CD4-positive, alpha-beta T cell treated with Interleukin-6 at 100 ng/mL for 8 hours (primary cell): ENCODE results near the gene SLC6A12.
"Not testable (repeated sequence)": the region's sequence is repeated elsewhere in the genome, so short reads cannot be mapped to it uniquely, and the experiment has no call there.

ENCODE experiments used
- DNase-seq: peaks from one replicate; pipeline ENCODE4 v3.0.0-alpha.2; 2020; ENCODE audit warnings: mixed read lengths, low spot score

SLC6A12 gene

DNA sequence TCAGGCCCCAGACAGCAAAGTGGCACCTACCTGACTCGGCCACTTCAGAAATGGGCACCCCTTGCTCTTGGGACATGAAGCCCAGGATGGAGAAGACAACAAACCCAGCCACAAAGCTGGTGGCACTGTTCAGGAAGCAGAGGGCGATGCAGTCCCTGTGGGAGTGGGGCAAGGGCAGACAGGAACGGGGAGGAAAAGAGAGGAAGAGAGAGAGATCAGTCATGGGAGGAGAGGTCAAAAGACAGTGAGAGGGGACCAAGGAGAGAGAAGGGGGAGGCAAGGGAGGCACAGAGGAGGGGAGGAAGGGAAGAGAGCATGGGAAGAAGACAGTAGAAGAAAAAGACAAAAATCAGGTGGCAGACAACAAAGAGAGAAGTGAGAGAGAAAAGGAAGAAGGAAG lies 16.6 kb downstream of the SLC6A12 start:
- no peak for DNase-seq

DNA sequence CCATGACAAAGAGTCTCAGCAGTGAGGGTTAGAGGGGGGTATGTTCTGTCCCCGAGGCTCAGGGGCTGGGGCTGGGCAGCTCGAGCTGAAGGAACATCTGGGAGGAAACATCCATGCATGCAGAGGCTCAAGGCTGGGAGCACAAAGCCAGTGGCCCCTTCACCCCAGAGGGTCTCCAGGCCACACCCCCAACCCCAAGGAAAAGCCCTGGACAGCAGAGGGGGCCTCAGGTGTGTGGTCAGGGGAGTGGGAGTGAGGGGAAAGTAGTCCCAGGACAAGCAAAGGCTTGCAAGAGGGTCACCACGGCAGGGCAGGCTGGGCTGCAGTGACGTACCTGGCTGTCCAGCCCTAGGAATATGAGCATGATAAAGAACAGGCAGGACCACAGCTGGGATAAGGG lies 17.5 kb downstream of the SLC6A12 start:
- DNase-seq: no peak

DNA sequence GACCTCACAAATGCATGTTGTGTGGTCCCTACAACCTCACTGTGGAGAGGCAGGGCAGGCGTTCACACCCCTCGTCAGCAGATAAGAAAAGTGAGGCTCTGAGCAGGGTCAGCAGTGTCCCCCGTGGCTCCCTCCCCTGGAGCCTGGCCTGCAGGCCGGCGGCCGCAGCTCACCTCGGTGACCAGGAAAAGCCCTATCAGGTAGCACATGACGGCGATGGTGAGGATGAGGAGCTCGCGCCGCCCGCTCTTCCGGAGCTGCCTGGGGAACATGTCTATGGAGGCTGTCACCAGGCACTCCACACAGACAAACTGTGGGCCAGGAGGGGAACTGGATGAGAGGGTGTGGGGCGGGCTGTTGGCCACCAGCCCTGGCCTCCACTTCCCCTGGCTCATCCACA lies 18.0 kb downstream of the SLC6A12 start:
- DNase-seq: no peak

DNA sequence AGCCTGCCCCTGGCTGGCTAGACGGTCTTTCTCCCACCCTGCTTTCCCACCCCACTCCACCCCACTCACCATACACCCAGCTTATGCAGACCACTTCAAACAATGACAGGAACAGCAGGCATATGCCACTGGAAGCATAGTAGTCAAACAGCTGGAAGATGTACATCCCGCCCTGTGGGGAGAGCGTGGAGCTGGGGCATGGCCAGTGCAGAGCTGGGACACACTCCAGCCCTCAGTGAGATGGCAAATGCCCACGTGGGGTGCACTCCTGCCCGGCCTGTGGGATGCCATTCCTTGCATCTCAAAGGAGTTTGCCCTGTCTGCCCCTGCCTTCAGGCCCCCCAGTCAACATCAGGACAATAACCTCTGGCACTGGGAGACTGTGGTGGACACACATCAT lies 18.8 kb downstream of the SLC6A12 start:
- no peak for DNase-seq

DNA sequence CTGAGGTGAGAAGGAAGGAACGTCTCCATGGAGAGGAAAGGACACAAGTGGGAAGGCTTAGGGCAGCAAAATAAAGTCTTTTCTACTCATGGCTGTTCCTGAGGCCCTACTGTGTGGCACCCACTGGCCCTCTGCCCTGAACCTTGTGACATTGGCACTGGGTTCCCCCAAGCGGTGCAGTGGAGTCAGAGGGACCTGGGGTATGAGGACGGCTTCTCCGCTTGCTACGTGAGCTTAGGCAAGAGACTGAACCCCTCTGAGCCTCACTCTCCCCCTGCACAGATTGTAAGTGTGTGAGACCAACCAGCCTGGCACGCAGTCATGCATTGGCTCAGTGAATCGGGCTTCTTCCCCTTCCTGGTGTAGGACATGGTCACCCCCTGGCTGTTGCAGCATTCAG lies 19.7 kb downstream of the SLC6A12 start:
- no peak for DNase-seq

DNA sequence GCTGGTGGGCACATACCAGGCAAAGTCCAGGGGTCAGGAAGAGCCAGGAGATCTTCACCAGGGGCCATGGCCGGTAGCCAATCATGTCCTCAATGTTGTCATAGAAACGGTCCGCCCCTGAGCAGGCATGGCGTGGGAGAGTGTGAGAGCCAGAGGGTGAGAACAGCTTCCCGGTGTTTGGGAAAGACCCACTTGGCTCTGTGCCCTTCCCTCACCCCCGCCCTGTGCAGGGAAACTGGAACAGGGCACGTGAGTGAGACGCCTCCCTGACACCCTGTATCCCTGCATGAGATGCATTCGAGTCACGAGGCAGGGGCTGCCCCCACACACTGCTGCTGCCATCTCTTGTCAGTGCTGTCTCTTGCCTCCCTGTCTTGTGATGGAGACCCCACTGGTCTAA lies 20.7 kb downstream of the SLC6A12 start:
- DNase-seq: no peak

DNA sequence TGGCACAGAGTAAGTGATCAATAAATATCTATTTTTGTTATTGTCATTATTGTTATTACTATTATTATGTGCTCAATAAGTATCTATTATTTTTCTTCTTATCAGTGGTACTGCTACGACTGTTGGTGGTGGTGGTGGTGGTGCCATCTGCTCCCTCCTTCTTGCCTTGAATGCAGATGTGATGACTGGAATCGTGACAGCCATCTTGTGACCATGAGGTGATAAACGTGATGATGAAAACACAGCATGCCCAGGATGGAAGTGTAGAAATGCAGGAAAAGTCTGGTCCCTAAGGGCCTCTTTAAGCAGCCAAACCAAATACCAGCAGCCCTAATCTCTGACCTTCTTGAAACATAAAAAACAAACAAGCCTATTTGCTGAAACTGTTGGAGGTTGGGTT lies 22.4 kb downstream of the SLC6A12 start:
- DNase-seq: no peak

DNA sequence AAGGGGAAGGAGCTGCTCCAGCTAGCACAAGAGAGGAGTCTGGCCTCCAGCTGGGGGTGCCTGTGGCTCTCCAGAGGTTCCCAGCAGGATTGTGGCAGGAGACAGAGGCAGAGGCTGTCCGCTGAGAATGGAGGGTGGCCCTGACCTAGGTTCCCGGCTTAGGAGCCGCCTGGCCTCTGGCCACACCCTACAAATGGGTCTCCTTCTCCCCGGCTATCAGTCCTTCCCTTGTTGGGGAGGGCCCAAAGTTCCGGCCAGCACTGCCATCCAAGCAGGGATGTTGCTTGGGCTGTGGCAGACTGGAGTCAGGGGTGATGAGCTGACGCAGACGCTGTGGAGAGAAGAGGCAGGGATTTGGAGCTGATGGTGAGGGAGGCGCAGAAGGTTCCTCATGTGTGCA lies 23.1 kb downstream of the SLC6A12 start:
- DNase-seq: no peak

DNA sequence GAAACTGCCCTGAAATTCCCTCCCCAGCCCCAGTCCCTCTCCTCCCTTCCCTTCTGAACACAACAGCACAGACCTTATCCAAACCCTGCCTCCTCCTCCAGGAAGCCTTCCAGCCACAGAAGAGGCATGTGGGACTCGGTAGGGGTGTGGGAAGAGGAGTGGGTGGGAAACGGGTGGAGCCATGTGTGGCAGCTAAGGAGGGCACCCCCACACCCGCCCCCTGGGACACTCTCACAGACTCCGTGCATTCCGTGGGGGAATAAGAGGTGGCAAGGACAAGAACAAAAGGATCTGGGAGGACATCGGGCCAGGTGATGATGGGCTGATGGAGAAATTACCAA lies 24.4 kb downstream of the SLC6A12 start:
- DNase-seq: no peak

DNA sequence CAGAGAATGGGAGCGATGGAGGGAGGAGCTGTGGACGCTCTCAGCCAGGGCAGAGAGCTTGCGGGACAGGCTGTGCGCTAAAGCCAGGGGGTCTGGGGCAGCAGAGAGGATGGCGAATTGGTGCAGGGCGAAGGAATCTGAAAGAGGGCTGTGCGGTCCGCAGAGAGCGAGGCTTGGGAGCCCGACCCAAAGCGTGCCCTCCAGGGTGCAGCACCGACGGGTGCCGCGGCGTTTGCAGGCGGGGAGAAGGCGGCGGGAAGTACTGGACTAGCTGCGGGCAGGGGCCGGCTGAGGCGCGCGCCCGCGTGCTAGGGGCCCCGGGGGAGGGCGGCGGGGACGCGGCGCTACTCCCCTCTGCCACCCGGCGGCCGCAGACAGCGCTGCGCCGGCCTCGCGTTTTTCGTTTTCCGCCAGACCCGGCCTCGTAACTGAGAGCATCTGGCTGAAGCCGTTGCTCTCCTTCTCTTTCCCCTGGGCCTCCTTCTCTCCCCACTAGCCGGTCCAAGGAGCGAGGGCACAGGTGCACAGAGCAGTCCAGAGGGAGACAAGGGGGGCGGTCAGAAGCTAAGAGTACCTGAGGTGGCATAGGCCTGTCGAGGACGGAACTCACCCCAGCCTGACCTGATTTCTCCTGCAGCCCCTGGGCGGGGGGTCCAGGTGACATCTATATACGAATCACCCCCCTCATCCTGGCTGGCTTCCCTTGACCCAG lies 24.9 kb downstream of the SLC6A12 start:
- DNase-seq: no peak

DNA sequence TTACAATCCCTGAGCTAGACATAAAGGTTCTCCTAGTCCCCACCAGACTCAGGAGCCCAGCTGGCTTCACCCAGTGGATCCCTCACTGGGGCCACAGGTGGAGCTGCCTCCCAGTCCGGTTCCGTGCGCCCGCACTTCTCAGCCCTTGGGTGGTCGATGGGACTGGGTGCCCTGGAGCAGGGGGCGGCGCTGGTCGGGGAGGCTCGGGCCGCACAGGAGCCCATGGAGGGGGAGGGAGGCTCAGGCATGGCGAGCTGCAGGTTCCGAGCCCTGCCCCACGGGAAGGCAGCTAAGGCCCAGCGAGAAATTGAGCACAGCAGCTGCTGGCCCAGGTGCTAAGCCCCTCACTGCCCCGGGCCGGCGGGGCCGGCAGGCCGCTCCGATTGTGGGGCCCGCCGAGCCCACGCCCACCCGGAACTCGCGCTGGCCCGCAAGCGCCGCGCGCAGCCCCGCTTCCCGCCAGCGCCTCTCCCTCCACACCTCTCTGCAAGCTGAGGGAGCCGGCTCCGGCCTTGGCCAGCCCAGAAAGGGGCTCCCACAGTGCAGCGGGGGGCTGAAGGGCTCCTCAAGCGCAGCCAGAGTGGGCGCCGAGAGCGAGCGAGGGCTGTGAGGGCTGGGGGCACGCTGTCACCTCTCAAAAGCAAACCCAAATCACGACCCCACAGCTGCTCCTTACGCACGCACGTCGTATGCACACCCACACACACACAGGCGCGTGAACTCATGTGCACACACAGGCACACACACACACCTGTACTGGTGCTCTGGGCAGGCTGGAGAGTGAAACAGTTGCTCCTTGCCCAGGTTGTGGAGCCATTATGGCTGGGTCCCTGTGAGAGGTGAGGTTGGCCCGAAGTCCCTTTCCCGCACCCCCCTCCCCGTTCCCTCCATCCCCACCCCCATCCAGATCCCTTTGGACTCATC lies 25.7 kb downstream of the SLC6A12 start:
- DNase-seq: not testable (repeated sequence)

DNA sequence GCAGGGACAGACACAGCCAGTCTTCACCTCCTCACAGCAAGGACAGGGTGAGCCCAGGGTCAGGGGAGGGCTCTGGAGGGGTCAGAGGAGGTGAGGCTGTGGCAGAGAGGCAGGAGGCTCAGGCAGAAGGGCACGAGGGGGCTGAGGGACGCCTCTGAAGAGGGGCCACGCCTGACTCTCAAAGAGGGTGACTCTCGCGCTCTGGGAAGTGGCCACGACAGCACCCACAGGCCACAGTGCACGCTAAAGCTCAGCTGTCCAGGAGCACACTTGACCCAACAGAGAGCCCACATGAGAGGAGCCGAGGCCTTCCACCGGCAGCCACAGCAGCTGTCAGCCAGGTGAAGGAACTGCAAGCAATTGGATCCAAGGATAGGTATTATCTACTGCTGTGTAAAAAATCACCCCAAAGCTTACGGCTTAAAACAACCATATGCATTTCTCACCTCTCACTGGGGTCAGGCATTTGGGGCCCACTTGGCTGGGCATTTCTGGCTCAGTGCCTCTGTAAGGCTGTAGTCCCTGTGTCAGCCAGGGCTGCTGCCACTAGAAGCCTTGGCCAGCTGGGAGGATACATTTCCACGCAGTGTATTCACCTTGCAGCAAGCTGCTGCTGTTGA lies 27.8 kb downstream of the SLC6A12 start:
- no peak for DNase-seq

DNA sequence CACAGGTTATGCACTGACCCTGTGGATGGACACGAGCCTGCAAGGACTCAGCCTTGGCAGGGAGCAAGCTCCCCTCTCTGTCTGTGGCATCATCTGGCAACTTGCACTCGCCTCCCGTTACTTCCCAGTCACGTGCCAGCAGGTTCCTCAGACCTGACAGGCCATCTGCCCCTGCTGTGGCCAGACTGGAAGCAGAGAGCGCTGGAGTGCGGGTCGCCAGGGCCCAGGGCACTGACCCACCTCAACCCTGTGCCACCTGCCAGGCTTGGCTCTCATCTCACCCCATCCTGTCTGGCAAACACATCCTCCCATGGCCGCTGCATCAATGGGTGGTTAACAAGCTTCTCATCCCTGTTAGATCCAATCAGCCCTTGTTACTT lies 28.4 kb downstream of the SLC6A12 start:
- DNase-seq: no peak

DNA sequence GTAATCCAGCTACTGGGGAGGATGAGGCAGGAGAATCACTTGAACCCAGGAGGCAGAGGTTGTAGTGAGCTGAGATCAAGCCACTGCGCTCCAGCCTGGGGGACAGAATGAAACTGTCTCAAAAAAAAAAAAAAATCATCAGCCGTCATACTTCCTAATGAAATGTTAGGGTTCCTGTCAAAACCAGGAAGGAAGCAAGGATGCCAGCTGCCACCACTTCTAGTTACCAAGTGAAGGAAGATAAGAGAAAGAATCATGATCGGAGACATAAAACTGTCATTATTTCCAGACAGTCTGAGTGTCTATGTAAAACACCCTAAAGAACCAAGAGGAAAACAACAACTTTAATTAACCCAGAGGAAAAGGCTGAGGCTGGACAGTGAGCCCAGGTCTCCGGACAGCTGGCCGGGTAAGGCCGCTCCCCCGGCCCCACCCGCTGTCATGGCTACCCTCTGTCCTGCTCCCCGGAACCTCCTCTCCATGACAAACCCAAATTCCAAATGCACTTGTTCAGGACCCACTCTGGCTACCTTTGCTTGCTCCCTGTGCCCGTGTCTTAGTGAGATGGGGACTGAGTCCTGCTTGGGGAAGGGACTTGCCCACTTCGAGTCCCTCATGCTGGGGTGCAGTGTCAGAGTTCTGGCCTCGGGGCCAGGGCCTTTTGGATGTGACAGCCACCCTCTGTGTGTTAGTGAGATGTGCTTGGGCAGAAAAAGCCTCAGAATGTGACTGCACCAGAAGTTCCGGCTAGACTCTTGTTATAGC lies 29.0 kb downstream of the SLC6A12 start:
- DNase-seq: no peak

DNA sequence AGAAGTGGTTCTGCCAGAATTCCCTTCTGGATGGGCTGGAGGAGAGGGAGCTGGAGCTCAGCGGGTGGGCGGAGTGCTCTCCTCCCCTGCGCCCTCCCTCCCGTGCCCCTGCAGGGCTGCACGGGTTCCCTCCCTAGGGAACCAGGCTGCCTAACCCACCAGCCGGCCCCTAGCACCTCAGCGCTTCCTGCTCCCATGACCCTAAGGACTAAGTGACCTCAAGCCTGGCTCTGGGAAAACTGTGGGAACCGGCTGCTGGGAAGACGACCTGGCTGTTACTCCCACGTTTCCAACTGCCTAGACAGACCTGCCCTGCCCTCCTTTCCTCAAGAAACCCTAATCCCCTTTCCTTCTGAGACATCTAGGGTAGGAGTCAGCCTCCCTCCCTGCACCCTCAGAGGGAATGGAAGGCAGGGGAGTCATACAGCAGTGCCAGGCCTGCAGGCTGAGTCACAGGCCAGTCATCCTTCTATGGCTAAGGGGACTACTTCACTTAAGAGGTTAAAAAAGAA lies 31.5 kb downstream of the SLC6A12 start:
- no peak for DNase-seq

DNA sequence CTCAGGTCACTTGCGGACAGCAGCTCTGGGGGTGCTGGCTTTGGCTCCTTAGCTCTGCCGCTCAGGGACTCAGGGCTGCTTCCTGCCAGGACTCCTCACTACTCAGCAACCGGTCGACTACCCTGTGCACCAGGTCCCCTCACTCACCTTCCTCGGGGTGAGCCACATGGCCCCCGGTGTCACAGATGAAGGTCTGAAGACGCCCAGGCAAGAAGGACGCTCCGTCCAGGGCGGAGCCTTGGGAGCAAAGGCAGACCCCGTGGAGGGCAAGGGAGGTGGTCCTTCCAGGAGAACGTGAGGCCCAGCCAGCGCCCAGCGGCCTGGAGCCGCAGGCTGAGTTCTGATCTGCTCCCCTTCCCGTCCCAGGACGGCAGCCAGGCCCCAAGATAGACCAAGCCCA lies 32.0 kb downstream of the SLC6A12 start:
- no peak for DNase-seq

DNA sequence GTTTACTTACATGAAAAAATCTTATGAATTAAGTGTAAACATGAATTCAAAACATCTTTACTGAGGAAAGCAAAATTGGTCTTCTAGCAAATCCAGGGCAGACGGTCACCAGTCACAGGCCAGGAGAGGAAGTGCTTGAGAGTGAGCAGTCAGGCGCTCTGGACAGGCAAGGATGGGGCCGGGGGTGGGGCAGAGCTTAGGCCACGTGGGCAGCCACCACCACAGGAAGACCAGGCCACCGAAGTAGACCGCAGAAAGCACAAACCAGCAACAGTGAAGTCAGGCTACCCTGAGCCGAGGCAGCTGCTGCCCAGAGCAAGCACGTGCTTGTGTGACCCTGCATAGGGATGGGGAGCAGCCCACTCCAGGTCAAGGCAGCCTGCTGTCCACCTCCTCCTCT lies 33.5 kb downstream of the SLC6A12 start:
- DNase-seq: no peak

DNA sequence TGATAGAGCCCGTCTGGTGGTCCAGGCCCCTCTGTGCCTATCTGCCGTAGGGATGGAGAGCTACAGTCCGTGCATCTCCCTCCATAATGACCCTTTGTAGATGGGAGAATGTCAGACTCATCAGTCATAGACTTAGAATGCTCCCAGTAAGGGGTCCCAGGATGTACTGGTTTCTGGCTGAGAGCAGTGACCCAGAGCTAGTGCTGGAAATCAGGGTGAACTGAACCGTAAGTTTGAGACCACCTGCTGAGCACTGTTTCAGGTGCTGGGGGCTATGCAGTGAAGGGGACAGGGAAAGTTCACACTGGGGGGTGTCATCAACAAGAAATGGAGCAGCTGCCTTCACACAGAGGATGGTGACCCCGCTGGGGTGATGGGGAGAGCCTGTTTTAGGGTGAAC lies 34.1 kb downstream of the SLC6A12 start:
- no peak for DNase-seq

DNA sequence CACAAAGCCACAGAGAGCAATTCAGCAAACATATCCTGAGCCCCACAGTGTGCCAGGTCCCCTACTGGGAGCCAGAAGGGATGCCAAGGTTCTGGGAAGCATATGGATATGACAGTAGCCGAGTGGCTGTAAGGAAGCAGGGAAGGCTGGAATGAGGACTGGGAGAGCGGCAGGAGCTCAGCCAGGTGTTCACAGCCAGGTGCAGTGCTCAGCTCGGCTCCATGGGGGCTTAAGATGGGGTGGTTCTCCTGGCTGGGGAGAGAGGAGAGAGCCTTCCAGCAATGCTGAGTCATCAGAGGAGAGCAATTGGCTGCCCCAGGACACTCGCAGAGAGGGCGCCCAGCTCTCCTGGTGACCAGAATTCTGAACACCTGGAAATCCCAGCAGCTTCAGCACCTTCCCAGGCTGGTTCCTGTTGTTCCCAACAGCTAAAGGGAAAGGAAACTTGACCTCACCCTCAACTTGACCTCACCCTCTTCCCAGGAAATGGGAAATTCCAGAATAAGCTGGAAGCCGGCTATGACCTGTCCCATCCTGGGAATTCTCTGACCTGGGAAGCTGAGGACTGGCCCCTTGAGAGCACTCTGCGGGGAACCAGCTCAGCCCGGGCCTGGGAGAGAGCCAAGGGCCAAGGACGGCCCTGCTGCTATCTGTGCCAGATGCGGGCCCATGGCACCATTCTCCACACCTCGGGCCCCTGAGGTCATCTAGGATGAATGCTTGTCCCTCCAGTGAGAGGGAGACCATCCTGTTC lies 34.6 kb downstream of the SLC6A12 start:
- DNase-seq: no peak

DNA sequence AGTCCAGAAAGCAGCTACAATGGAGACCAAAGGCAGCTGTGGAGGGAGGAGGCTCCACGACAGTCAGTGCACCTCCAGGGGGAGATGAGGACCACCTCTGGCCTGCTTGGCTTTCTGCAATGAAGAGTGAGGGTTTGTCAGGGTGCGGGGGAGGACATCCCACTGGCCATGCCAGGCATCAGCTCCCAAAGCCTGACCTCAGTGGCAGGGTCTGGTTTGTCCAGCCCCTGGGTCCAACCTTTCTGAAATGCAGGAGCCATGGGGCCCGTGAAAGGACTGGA lies 35.2 kb downstream of the SLC6A12 start:
- no peak for DNase-seq

DNA sequence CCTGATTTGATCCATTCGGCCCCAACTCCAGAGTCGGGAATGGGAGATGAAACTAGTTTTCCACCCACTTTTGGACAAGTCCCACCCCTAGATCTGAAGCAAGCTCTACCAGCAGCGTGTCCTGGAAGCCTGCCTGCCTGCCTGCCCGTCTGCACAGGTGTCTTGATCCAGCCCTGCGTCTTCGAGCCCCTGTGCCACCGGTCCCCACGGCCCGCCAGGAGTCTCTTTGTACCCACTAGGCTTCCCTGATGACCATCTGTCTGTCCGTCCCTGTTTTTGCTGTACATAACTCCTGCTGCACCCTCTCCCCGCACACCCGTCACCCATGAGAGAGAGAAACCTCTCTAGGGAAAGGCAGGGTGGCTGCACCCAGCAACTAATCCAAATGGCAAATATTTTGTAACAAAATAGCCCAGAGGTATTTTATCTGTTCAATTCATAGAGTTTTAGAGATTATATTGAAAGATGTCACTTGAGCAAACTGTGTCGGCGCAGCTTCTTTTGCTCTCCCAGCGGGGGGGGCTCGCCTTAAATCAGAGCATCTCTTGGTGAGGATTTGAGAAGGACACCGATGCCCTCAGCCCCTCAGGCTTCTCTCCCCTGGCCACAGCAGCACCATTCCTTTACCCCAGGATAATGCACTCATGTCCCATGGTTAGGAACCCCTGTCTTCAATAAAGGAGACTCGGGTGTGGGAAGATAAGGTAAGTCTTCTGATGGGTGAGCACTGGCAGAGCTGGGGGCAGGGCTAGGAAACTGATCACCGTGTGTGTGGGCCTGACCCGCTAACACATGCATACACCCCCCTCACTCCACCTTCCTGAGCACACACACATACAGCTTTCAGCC lies 35.8 kb downstream of the SLC6A12 start:
- no peak for DNase-seq
